GM03348 (cell line): ENCODE results near the gene SYDE1.
"Not testable (repeated sequence)": the region's sequence is repeated elsewhere in the genome, so short reads cannot be mapped to it uniquely, and the experiment has no call there.

Experiments
- DNase-seq: peaks from one replicate; pipeline ENCODE4 v3.0.0; 2012; ENCODE audit warnings: low spot score

SYDE1 gene

GRCh38 chr19:15107061-15108010, at the start of gene SYDE1:
TSS of gene SYDE1 (plus strand) at chr19:15107401. CDS start at chr19:15107434, 33 bp downstream.
- peak; percentile 96 for DNase-seq

GRCh38 chr19:15062036-15062435, 45.2 kb upstream of the SYDE1 start:
- DNase-seq: no peak

- DNase-seq: not testable (repeated sequence)
Observed at GRCh38 chr19:15070386-15070785, 36.8 kb upstream of the SYDE1 start.

GRCh38 chr19:15072930-15073647, 34.1 kb upstream of the SYDE1 start:
- no peak for DNase-seq

- no peak for DNase-seq
Observed at GRCh38 chr19:15074371-15074770, 32.8 kb upstream of the SYDE1 start.

- no peak for DNase-seq
Observed at GRCh38 chr19:15075806-15076205, 31.4 kb upstream of the SYDE1 start.

GRCh38 chr19:15080002-15080401, 27.2 kb upstream of the SYDE1 start:
- DNase-seq: not testable (repeated sequence)

GRCh38 chr19:15081911-15082310, 25.3 kb upstream of the SYDE1 start, which contains the start of gene OR1I1:
TSS of gene OR1I1 (plus strand) at chr19:15082211. CDS start at chr19:15087066, 4,855 bp downstream.
- DNase-seq: no peak

- DNase-seq: no peak
Observed at GRCh38 chr19:15087182-15087581, 20.0 kb upstream of the SYDE1 start.

- DNase-seq: peak; percentile 67
Observed at GRCh38 chr19:15091918-15092753, 15.1 kb upstream of the SYDE1 start.

GRCh38 chr19:15093001-15093400, 14.2 kb upstream of the SYDE1 start:
- DNase-seq: no peak

GRCh38 chr19:15096223-15096622, 11.0 kb upstream of the SYDE1 start:
- no peak for DNase-seq

GRCh38 chr19:15097980-15098379, 9.2 kb upstream of the SYDE1 start:
- not testable (repeated sequence) for DNase-seq

GRCh38 chr19:15098460-15098859, 8.7 kb upstream of the SYDE1 start:
- no peak for DNase-seq

- DNase-seq: no peak
Observed at GRCh38 chr19:15099017-15099582, 8.1 kb upstream of the SYDE1 start.

GRCh38 chr19:15101479-15102082, 5.6 kb upstream of the SYDE1 start:
- DNase-seq: peak; percentile 62

GRCh38 chr19:15104003-15104402, 3.2 kb upstream of the SYDE1 start:
- DNase-seq: no peak

- DNase-seq: no peak
Observed at GRCh38 chr19:15104411-15104810, 2.8 kb upstream of the SYDE1 start.

- no peak for DNase-seq
Observed at GRCh38 chr19:15105044-15105443, 2.2 kb upstream of the SYDE1 start.

GRCh38 chr19:15108145-15108844, 1.1 kb downstream of the SYDE1 start:
- DNase-seq: peak; percentile 48
